GM12875 (cell line): Measurements from ENCODE around the gene IL6R.

Experiments
- H3K4me3 ChIP-seq: one replicate; pipeline ENCODE4 v1.5.1; 2011; ENCODE audit warnings: low read depth, low read length, control low read depth
- TF ChIP-seq, protein P1 (sequence below): IDR thresholded peaks from 2 replicates; pipeline ENCODE4 v1.5.1; 2011; ENCODE audit warnings: low read depth, mild to moderate bottlenecking, control low read depth, inconsistent platforms, low read length, moderate library complexity, borderline replicate concordance; ENCODE audit not compliant: insufficient read depth

The IL6R gene

DNA sequence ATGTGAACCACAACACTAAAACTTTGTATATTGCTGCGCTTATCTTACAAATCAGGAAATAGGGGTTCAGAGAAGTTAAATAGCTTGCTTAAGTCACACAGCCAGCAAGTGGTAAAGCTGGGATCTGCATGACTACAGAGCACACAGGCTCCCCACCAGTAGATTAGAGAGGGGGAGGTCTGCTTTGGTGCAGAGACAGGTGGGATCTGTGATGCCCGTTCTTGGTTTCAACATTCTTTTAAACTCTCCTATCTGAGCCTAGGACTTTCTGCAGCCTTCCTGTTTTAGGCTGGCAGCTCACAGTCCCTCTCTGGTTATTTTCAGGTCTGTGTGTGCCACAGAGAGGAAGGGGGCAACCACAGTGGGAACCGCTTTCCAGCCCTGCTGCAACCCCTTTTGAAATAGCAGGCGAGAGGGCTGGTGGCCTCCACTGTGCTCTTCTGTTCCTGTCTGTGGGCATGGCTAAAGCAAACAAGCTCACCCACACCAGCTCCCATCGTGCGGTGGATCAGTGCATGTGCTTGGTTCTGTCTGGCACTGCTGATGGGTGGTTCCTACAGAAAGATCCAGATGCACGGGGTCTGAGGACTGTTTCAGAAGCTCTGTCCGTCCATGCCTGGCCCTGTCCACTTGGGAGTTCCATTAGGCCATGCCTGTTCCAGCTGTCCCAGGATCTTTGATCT is 1.7 kb upstream of the IL6R start:
- TF ChIP-seq, protein P1, sequence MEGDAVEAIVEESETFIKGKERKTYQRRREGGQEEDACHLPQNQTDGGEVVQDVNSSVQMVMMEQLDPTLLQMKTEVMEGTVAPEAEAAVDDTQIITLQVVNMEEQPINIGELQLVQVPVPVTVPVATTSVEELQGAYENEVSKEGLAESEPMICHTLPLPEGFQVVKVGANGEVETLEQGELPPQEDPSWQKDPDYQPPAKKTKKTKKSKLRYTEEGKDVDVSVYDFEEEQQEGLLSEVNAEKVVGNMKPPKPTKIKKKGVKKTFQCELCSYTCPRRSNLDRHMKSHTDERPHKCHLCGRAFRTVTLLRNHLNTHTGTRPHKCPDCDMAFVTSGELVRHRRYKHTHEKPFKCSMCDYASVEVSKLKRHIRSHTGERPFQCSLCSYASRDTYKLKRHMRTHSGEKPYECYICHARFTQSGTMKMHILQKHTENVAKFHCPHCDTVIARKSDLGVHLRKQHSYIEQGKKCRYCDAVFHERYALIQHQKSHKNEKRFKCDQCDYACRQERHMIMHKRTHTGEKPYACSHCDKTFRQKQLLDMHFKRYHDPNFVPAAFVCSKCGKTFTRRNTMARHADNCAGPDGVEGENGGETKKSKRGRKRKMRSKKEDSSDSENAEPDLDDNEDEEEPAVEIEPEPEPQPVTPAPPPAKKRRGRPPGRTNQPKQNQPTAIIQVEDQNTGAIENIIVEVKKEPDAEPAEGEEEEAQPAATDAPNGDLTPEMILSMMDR, result no peak
- H3K4me3 ChIP-seq, result no peak overlapping the region

DNA sequence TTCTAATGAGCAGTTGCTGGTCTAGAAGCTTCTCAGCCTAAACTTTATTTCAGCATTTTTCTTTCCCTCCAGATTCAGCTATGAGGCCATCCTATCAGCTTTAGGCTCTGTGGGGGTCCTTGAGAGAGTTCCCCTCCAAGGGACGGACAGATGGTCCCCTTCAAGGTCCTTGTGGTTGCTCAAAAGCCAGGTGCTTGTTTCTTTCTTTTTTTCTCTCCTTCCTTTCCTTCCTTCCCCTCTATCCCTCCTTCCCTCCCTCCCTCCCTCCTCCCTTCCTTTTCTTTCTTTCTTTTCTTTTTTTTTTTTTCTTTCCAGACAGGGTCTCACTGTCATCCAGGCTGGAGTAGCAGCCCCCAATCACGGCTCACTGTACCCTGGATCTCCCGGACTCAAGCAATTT is 1.2 kb upstream of the IL6R start:
- TF ChIP-seq, protein P1, result no peak
- no peak overlapping the region for H3K4me3 ChIP-seq

DNA sequence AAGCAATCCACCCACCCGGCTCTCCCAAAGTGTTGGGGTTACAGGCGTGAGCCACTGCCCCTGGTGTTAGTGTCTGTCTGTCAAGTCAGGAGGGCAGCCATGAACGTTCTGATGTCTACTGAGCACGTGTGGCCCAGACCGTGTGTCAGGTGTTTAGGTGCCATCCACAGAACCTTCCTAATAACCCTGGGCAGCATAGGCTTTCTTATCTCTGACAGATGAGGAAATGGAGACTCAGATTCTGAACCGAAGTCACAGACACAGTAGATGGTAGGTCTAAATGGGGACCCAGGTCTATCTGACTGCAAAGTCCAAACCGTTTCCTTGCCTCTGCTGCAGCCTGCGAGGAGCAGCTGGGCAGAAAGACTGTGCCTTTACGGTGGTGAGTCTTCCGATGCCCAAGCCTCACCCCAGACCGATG is 622 bp upstream of the IL6R start:
- TF ChIP-seq, protein P1, result no peak
- peak overlapping the region; percentile 86 for H3K4me3 ChIP-seq

GRCh38 chr1:154405747-154406571 is 816 bp downstream of the IL6R start:
- TF ChIP-seq, protein P1, result peak; percentile 65
- peak overlapping the region; percentile 86 for H3K4me3 ChIP-seq

- peak overlapping the region; percentile 86 for H3K4me3 ChIP-seq
- TF ChIP-seq, protein P1, result no peak
Observed at GRCh38 chr1:154406572-154406879, 1.4 kb downstream of the IL6R start.

GRCh38 chr1:154406886-154407197 is 1.7 kb downstream of the IL6R start:
- H3K4me3 ChIP-seq, result peak overlapping the region; percentile 86
- TF ChIP-seq, protein P1, result no peak
